ENCODE data around the gene SLC46A1.

DNA sequence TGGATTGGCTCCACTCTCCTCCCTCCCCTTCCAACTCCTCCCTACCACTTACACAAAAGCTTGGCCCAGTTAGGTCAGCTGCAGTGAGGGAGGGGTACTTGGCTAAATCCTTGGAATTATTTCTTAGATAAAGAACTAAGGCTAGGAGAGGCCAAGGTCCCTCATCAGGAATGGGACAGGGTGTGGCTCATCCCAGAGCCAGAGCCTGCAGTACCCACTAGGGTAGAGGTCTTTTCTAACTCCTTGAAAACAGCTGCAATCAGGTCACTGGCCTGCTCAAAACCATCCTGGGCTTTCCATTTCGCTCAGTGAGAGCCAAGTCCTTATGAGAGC is 1.9 kb upstream of the SLC46A1 start:
- TF ChIP-seq, protein P1, sequence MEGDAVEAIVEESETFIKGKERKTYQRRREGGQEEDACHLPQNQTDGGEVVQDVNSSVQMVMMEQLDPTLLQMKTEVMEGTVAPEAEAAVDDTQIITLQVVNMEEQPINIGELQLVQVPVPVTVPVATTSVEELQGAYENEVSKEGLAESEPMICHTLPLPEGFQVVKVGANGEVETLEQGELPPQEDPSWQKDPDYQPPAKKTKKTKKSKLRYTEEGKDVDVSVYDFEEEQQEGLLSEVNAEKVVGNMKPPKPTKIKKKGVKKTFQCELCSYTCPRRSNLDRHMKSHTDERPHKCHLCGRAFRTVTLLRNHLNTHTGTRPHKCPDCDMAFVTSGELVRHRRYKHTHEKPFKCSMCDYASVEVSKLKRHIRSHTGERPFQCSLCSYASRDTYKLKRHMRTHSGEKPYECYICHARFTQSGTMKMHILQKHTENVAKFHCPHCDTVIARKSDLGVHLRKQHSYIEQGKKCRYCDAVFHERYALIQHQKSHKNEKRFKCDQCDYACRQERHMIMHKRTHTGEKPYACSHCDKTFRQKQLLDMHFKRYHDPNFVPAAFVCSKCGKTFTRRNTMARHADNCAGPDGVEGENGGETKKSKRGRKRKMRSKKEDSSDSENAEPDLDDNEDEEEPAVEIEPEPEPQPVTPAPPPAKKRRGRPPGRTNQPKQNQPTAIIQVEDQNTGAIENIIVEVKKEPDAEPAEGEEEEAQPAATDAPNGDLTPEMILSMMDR (IDR thresholded peaks at IDR 0.05): no peak
- TF ChIP-seq POLR2A (IDR thresholded peaks at IDR 0.05): no peak
